SK-N-MC (cell line): Measurements from ENCODE around the gene ATXN7L1.

Experiments used
- EZH2 ChIP-seq: fragments of 200-600 bp; sonication (generic); IDR thresholded peaks from one replicate; pipeline ENCODE4 v1.6.1; 2017; ENCODE audit warnings: antibody characterized with exemption
- FOXP2 ChIP-seq: optimal IDR thresholded peaks from 2 replicates; pipeline ENCODE3; 2011; ENCODE audit warnings: mild to moderate bottlenecking, moderate library complexity; ENCODE audit not compliant: insufficient read depth; ENCODE audit errors: extremely low read length, control extremely low read depth

DNA sequence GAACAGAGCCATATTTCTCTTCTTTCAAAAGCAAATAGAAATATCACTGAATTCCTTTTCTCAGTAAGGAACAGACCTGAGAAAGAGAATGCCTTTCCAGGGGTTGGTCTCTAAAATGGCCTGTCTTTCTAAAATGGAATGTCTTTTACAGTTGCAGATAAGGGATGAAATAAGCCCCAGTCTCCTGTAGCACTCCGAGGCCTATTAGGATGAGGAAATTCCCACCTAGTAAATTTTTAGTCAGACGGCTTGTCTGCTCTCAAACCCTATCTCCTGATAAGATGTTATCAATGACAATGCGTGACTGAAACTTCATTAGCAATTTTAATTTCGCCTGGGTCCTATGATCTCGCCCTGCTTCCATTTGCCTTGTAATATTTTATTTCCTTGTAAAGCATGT is 292.2 kb downstream of the ATXN7L1 start:
- TF ChIP-seq EZH2 (no peak), FOXP2 (no peak)
